ENCODE data around the gene UBE2Q1. TPM values are rescaled to one million over a fixed set of nuclear protein-coding genes. Genes with fewer than 3 reads are reported as not detected.

UBE2Q1 gene
- total and polyA plus RNA-seq, 2 experiments from 2014 or later = 46.5 to 60.8 TPM

DNA sequence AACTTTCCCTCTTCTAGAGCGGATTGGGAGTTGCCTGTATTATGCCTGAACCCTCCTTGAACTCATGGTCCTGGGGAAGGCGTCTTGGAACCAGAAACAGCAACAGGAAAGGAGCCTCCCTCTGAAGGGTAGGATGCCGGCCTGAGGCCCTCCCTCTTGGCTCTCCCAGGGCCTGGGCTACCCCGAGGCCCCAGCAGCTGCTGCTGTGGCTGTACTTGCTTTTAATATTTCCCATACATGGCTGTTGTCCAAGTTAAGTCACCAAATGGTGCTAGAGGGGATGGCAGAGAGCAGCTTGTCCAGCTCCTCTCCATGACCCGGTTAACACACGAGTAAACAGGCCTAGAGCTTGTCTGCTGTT lies 19.6 kb upstream of the UBE2Q1 start:
- Histone ChIP-seq H3K4me1 (ENCODE audit: low read depth) (no peaks in the 10 kb centered on the region), H3K9me3 (ENCODE audit: low read depth) (no peaks in the 10 kb centered on the region), H3K36me3 (peaks cover 26% of the 10 kb centered on the region), H3K27ac (no peak overlapping the region), H3K4me3 (no peak overlapping the region), H3K27me3 (no peaks in the 10 kb centered on the region)
- TF ChIP-seq, protein P1, sequence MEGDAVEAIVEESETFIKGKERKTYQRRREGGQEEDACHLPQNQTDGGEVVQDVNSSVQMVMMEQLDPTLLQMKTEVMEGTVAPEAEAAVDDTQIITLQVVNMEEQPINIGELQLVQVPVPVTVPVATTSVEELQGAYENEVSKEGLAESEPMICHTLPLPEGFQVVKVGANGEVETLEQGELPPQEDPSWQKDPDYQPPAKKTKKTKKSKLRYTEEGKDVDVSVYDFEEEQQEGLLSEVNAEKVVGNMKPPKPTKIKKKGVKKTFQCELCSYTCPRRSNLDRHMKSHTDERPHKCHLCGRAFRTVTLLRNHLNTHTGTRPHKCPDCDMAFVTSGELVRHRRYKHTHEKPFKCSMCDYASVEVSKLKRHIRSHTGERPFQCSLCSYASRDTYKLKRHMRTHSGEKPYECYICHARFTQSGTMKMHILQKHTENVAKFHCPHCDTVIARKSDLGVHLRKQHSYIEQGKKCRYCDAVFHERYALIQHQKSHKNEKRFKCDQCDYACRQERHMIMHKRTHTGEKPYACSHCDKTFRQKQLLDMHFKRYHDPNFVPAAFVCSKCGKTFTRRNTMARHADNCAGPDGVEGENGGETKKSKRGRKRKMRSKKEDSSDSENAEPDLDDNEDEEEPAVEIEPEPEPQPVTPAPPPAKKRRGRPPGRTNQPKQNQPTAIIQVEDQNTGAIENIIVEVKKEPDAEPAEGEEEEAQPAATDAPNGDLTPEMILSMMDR (IDR thresholded peaks at IDR 0.05; ENCODE audit: low read depth, low read length) = no peak
- peak in 1 of 2 donors; percentile 17 for DNase-seq (ENCODE audit: low read depth in 1 of 2, low spot score in 1 of 2)

DNA sequence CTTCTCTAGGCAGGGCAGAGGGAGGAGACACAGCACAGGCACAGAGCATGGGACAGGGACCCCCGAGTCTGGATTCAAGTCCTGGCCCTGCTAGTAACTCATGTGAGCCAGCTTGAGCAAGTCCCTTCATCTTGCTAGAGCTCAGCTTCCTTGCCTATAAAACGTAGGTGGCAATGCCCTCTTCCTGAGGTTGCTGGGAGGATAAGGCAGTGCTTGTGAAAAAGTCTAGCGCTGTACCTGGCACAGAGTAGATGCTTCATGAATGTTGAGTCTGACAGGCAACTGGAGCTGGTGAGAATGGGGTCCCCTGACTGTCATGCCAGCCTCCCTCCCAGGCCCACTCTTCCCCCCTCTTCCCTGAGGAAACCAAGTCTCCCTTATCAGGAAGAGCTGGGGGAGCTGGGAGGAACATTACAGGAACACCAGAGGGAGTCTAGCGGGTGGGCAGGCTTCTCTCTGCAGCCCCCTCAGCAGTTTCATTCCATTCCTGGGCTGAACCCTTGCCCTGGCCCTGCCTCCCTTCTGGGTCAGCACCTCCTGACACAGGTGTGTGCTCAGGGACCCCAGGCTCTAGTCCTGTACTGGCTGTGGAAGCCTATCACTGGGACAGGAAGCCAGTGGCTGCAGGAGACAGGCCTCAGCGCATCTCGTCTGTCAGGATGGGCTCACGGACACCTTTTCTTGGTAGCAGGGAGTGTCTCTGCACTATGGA lies 19.0 kb upstream of the UBE2Q1 start:
- peaks cover 21% of the 10 kb centered on the region for H3K36me3 ChIP-seq
- H3K4me3 ChIP-seq = no peak overlapping the region
- no peaks in the 10 kb centered on the region for H3K27me3 ChIP-seq
- no peak overlapping the region for H3K27ac ChIP-seq
- DNase-seq (ENCODE audit: low read depth in 1 of 2, low spot score in 1 of 2) = no peak
- no peaks in the 10 kb centered on the region for H3K4me1 ChIP-seq (ENCODE audit: low read depth)
- TF ChIP-seq, protein P1 (IDR thresholded peaks at IDR 0.05; ENCODE audit: low read depth, low read length) = no peak
- H3K9me3 ChIP-seq (ENCODE audit: low read depth) = no peaks in the 10 kb centered on the region

DNA sequence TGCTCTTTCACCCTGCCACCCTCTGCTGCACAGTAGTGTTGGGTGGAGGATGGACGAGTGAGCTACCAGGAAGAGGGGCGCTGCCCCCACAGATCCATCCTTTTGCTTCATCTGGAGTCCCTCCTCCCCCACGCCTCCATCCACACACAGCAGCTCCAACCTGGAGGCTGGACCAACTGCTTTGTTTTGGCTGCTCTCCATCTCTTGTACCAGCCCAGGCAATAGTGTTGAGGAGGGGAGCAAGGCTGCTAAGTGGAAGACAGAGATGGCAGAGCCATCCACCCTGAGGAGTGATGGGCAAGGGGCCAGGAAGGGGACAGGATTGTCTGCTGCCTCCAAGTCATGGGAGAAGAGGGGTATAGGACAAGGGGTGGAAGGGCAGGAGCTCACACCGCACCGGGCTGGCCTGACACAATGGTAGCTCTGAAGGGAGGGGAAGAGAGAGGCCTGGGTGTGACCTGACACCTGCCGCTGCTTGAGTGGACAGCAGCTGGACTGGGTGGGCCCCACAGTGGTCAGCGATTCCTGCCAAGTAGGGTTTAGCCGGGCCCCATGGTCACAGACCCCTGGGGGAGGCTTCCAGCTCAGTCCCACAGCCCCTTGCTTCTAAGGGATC lies 17.6 kb upstream of the UBE2Q1 start:
- TF ChIP-seq, protein P1 (IDR thresholded peaks at IDR 0.05; ENCODE audit: low read depth, low read length) = no peak
- Histone ChIP-seq H3K4me3 (no peak overlapping the region), H3K27ac (no peak overlapping the region), H3K4me1 (ENCODE audit: low read depth) (no peaks in the 10 kb centered on the region), H3K9me3 (ENCODE audit: low read depth) (no peaks in the 10 kb centered on the region), H3K36me3 (peaks cover 17% of the 10 kb centered on the region), H3K27me3 (no peaks in the 10 kb centered on the region)
- DNase-seq (ENCODE audit: low read depth in 1 of 2, low spot score in 1 of 2) = no peak

DNA sequence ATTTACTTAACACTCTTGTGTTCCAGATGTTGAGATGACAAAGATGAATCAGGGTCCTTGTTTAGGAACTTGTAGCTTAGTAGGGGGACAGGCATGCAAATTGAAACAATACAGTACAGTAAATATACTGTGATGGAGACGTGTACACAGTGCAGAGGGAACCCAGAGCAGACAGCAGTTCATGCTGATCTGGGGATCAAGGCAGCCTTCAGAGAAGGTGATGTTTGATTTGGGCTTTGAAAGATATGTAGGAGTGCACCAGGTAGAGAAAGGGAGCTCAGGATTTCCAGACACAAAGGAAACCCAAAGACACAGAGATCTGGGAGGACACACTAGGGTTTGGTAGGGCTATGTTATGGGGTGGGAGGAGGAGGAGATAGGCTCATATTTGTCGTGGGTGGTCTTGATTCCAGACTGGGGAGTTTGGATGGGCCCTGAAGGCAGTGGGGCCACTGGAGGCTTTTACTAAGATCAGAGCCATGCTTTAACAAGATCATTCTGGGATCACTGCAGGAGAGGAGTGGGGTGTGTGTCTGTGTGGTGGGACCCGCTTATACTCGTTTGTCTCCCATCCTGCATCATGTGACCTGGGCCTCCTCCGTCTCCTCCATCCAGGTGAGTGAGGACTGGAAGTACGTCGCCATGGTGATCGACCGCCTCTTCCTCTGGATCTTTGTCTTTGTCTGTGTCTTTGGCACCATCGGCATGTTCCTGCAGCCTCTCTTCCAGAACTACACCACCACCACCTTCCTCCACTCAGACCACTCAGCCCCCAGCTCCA lies 16.9 kb upstream of the UBE2Q1 start:
- no peaks in the 10 kb centered on the region for H3K27me3 ChIP-seq
- DNase-seq (ENCODE audit: low read depth in 1 of 2, low spot score in 1 of 2) = no peak
- no peaks in the 10 kb centered on the region for H3K4me1 ChIP-seq (ENCODE audit: low read depth)
- H3K4me3 ChIP-seq = no peak overlapping the region
- TF ChIP-seq, protein P1 (IDR thresholded peaks at IDR 0.05; ENCODE audit: low read depth, low read length) = no peak
- no peaks in the 10 kb centered on the region for H3K9me3 ChIP-seq (ENCODE audit: low read depth)
- no peak overlapping the region for H3K27ac ChIP-seq
- peaks cover 10% of the 10 kb centered on the region for H3K36me3 ChIP-seq

DNA sequence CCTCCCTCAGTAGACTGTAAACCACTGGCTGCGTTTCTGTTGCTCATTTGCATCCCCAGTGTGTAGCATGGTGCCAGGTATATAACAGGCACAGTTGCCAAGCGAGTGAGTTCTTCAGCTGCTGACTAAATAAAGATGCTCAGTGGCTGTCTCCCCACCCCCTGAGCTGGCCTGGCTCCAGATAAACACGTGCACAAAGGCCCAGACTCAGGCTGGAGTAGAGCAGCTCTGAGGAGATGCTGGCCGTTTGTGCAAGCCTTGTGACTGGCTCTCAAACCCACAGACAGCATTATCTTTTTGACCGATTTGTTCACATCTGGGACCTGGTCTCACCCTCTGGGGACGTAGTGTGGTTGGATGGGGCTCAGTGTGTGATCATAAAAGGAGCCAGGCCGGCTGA lies 16.3 kb upstream of the UBE2Q1 start:
- Histone ChIP-seq H3K9me3 (ENCODE audit: low read depth) (no peaks in the 10 kb centered on the region), H3K36me3 (peaks cover 7% of the 10 kb centered on the region), H3K27ac (no peak overlapping the region), H3K27me3 (peaks cover 4% of the 10 kb centered on the region), H3K4me3 (no peak overlapping the region), H3K4me1 (ENCODE audit: low read depth) (no peaks in the 10 kb centered on the region)
- peak; percentile 27 to 51 for DNase-seq (ENCODE audit: low read depth in 1 of 2, low spot score in 1 of 2)
- TF ChIP-seq, protein P1 (IDR thresholded peaks at IDR 0.05; ENCODE audit: low read depth, low read length) = no peak

Data from cardiac muscle cell (in vitro differentiated cells and primary cell).